WERI-Rb-1 (cell line): ENCODE results near the gene SERTAD1.
A peak's percentile ranks its signal among the peaks of the same experiment; 100 is the strongest.

Experiments
- DNase-seq: peaks from one replicate; pipeline ENCODE4 v3.0.0-alpha.2; 2020
- H3K27ac ChIP-seq: fragments of 250-450 bp; sonication (Bioruptor Pico); 2 replicates; pipeline ENCODE4 v1.5.1; 2020; ENCODE audit warnings: mild to moderate bottlenecking, moderate library complexity
- H3K27me3 ChIP-seq: fragments of 250-450 bp; sonication (Bioruptor Pico); 2 replicates; pipeline ENCODE4 v1.5.1; 2021; ENCODE audit warnings: mild to moderate bottlenecking, low read depth, moderate library complexity; ENCODE audit not compliant: insufficient read depth, severe bottlenecking
- H3K36me3 ChIP-seq: fragments of 250-450 bp; sonication (Bioruptor Pico); 2 replicates; pipeline ENCODE4 v1.5.1; 2020; ENCODE audit warnings: mild to moderate bottlenecking, moderate library complexity
- H3K4me3 ChIP-seq: 2 replicates; pipeline ENCODE4 v1.5.1; 2011; ENCODE audit warnings: low read depth, mild to moderate bottlenecking, control low read depth, low read length
- H3K9me3 ChIP-seq: fragments of 250-450 bp; sonication (Bioruptor Pico); 2 replicates; pipeline ENCODE4 v1.5.1; 2021; ENCODE audit warnings: mild to moderate bottlenecking, moderate library complexity; ENCODE audit not compliant: severe bottlenecking
- CTCF ChIP-seq: IDR thresholded peaks from 2 replicates; pipeline ENCODE4 v1.5.1; 2011; ENCODE audit warnings: low read depth, mild to moderate bottlenecking, control low read depth, inconsistent platforms, low read length

The SERTAD1 gene, protein sequence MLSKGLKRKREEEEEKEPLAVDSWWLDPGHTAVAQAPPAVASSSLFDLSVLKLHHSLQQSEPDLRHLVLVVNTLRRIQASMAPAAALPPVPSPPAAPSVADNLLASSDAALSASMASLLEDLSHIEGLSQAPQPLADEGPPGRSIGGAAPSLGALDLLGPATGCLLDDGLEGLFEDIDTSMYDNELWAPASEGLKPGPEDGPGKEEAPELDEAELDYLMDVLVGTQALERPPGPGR

DNA sequence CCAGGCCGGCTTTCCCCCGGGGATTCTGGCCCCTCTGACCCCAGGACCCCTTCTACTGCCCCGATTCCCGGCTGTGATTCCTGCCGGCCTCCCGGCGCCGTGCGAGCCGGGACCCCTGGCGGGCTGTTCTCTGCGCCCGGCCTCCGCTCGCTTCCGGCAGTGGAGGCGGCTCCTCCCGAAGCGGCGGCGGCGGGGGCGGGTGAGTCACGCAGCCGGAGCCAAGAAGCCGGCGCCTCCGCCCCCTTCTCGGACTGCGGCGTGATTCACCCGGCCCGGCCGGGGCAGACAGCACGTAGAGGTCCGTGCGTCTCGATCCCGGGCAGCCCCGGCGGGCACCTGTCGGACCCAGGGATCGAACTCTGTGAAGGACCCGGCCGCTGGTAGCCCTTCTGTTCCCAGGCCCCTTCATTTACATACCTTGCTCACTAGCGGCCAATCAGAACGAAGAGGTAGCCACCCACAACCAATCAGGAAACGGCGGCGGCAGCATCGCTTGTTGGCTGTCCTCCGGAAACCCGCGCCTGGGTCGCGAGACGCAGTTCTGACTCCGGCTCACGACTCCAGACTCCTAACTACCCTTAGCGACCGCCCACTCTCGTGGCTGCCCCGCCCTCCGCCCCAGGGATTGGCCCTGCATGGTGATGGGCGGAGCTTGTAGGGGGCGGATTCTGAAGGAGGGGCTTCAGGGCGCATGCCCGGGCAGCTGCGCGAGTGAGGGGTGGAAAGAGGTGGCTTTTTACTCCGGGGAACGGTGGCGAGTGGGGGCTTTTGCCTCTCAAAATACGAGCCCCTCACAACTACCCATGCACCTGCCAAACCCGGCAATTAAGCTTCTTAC lies at the start of gene SERTAD1:
Gene SERTAD1 (minus strand): TSS at position 543 of the 838 bp plus-strand sequence. CDS start 2,446 bp downstream, outside the sequence.
- DNase-seq: peak; percentile 100
- no peaks in the 10 kb centered on the region for H3K9me3 ChIP-seq
- H3K36me3 ChIP-seq: 0 out of 2 replicates have a peak, but pooled peaks cover 3% of the 10 kb centered on the region
- H3K27me3 ChIP-seq: no peaks in the 10 kb centered on the region
- peak within 1 kb of the TSS; percentile 88 for H3K4me3 ChIP-seq
- peak; percentile 58 for TF ChIP-seq CTCF
- peak within 1 kb of the TSS; percentile 95 for H3K27ac ChIP-seq

GRCh38 chr19:40474737-40475136 lies 48.9 kb upstream of the SERTAD1 start:
- H3K27ac ChIP-seq: no peak overlapping the region
- no peaks in the 10 kb centered on the region for H3K36me3 ChIP-seq
- no peaks in the 10 kb centered on the region for H3K9me3 ChIP-seq
- TF ChIP-seq CTCF: no peak
- DNase-seq: no peak
- H3K4me3 ChIP-seq: no peak overlapping the region
- H3K27me3 ChIP-seq: no peaks in the 10 kb centered on the region

GRCh38 chr19:40472516-40472915 lies 46.7 kb upstream of the SERTAD1 start:
- Histone ChIP-seq H3K27ac (no peak overlapping the region), H3K27me3 (peaks cover 2% of the 10 kb centered on the region), H3K36me3 (no peaks in the 10 kb centered on the region), H3K4me3 (no peak overlapping the region), H3K9me3 (no peaks in the 10 kb centered on the region)
- no peak for TF ChIP-seq CTCF
- DNase-seq: no peak

- DNase-seq: no peak
- no peak for TF ChIP-seq CTCF
- Histone ChIP-seq H3K4me3 (no peak overlapping the region), H3K27me3 (peaks cover 9% of the 10 kb centered on the region), H3K9me3 (no peaks in the 10 kb centered on the region), H3K36me3 (no peaks in the 10 kb centered on the region), H3K27ac (no peak overlapping the region)
These were observed 45.3 kb upstream of the SERTAD1 start for GRCh38 chr19:40471111-40471510.

- TF ChIP-seq CTCF: no peak
- Histone ChIP-seq H3K9me3 (no peaks in the 10 kb centered on the region), H3K27ac (no peak overlapping the region), H3K36me3 (no peaks in the 10 kb centered on the region), H3K4me3 (no peak overlapping the region), H3K27me3 (peaks cover 10% of the 10 kb centered on the region)
- no peak for DNase-seq
These were observed 43.2 kb upstream of the SERTAD1 start for GRCh38 chr19:40469011-40469410.
